GM18870 (cell line): ENCODE data around the gene TCL1A.
"Not testable (repeated sequence)": the region's sequence is repeated elsewhere in the genome, so short reads cannot be mapped to it uniquely, and the experiment has no call there.

Source experiments
- ATAC-seq: cut with Tn5 transposase; IDR thresholded peaks from one replicate; pipeline ENCODE4 v1.9.1; 2021; ENCODE audit warnings: moderate library complexity; ENCODE audit not compliant: unreplicated experiment

The TCL1A gene, protein sequence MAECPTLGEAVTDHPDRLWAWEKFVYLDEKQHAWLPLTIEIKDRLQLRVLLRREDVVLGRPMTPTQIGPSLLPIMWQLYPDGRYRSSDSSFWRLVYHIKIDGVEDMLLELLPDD

DNA sequence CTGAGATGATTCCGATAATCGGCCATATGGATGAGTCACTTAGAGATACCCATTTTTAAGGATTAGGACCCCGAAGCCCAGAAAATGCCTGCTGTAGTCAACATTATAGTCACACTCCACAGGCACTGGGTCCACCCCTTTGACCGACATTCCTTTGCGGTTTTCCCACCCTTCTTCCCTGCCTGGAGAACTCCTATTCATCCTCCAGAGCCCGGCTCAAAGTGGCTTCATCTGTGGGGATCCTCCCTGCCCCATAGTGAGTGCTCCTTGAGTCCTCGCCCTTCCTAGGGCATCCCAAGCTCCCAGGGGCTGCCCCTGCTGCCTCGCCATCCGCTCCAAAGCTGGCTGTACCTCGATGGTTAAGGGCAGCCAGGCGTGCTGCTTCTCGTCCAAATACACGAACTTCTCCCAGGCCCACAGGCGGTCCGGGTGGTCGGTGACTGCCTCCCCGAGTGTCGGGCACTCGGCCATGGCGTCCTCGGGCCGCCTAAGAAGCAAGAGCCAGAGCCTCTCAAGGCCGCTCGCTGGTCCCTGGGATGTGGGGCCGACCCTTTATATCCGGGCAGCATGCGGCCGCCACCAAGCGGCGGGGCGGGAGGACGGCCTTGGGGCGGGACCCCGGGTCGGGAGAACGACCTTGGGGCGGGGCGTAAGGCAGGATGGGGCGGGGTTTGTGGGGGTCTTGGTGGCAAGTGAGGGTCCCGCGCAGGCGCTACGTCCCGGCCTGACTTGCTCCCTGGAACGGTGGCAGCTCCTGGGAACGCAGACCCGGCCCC lies at the start of gene TCL1A:
Gene TCL1A, minus strand, starts transcription at position 530 of the 776 bp plus-strand sequence. Its CDS starts 59 bp downstream, at position 471.
- no peak for ATAC-seq

DNA sequence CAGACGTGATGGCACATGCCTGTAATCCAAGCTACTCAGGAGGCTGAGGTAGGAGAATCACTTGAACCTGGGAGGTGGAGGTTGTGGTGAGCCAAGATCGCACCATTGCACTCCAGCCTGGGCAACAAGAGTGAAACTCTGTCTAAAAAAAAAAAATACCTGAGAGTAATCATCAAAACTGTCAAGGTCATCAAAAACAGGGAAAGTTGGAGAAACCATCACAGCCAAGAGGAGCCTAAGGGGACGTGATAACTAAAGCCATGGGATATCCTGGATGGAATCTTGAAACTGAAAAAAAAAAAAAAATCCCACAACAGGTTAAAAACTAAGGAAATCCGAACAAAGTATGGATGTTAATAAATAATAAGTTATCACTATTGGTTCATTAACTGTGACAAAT lies 49.1 kb upstream of the TCL1A start:
- ATAC-seq = not testable (repeated sequence)

DNA sequence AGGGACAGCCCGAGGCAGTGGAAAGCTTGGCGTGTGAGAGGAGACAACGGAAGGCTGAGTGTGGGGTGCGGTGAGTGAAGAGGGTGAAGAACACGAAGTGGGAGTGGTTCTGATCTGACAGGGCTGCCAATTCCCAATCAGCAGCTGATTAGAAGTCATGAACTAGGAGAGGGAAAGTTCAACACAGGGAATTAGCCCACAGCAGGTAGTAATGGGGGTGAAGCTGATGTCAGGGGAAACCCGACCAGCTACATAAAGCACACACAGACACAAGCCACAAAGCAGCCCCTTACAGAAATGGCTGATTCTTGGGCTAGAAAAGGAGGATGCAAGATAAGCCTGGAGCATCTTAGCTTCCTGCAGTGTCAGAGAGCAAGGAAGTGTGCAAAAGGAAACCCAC lies 47.5 kb upstream of the TCL1A start:
- ATAC-seq = no peak

DNA sequence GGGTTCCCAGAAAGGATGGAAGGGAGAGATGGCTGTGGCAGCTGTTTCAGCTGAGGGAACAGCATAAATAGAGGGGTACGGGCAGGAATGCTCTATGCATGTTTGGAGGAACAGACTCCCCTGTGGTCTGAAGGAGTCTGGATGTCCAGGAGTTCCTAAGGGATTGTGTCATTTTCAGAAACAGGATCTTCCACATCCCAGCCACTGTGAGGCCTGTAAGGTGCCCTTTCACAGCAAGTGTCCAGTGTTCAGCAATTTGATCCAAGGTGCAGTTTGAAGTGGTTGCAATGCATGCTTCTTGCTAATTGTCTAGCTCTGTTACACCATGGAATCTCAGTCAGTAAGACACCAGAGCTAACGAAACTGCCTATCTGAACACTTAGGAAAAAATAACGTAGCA lies 46.7 kb upstream of the TCL1A start:
- ATAC-seq = no peak

- no peak for ATAC-seq
Measured at GRCh38 chr14:95759941-95760340, 46.0 kb upstream of the TCL1A start.

DNA sequence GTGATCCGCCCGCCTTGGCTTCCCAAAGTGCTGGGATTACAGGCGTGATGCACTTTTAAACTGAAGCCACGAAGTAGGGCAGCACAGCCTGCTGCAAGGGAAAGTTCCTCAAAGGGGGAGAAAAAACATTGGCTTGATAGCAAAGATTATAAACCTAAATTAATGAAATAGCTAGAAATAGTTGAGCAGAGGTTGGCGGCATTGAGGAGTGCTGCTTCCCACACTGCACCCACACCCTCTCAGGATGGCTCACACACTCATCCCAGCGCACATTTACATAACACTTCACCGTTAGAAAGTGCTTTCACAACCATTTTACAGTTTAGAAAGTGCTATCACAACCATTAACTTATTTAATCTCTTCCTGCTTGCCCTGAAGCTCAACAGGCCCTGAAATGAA lies 44.4 kb upstream of the TCL1A start:
- no peak for ATAC-seq

- no peak for ATAC-seq
Measured at GRCh38 chr14:95756751-95757150, 42.8 kb upstream of the TCL1A start.

DNA sequence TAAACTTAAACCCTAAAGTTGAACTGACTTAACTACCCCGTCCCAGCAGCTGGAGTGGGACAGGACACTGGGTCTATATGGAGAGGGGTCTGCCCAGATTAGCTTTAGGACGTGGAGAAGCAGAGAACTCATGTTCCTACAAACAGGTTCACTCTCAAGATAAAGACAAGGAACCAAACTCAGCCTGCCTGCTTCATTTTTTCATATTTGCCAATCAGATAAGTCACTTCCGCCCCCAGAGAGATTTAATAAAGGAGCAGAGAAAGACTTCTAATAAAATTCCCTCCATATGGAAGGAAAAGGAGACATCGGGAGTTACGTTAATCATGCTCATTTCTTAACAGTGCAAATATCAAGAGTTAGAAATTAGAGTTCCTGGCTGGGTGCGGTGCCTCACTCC lies 42.2 kb upstream of the TCL1A start:
- ATAC-seq = no peak

DNA sequence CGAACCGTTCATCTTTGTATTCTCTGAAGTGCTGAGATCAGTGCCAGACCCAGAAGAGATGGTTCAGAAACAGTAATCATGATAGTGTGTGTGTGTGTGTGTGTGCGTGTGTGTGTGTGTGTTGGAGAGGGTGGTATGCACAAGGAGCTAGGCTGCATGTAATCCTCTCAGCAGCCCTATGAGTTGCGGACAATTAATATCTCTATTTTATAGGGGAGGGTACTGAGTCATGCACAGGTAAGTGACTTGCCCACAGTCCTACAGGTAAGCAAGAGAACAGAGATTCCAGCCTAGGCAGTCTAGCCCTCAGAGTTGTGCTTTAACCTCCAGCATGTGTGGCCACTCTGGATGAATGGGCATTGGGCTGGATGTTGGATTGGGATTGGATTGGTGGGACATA lies 27.9 kb upstream of the TCL1A start:
- no peak for ATAC-seq

- no peak for ATAC-seq
Measured at GRCh38 chr14:95741038-95741490, 27.1 kb upstream of the TCL1A start.

DNA sequence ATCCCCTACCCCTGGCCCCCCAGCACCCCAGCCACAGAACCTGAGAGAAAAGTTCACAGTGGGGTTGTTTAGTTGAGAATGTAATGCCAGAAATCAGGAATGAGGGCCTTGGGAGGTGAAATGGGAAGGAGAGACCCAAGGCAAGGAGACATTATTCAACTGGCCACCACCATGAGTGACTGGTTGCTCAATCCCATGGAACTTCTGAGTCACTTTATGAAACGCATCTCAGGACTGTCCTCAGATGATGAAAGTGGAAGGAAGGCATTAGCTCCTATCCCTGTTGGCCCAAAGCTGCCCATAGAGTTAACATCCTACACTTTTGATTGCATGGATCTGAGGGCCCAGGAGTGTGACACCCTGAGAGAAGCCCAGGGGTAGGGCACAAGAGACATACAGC lies 25.4 kb upstream of the TCL1A start:
- no peak for ATAC-seq

DNA sequence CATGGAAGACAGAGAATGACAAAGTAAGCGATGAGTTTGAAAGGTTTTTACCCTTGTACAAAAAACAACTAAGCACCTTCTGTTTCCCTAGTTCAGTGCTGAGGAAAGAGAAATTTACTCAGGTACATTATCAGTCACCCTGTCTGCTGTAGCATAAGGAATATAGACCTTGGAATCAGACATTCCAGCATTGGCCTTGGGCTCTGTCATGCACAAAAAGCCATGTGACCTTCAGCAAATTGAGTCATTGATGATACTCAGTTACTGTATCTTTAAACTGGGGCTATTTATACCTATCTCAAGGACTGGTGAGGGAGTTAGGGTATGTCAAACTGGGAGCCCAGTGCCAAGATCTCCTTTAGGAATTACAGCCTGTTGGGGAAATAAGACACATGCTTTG lies 19.3 kb upstream of the TCL1A start:
- no peak for ATAC-seq

DNA sequence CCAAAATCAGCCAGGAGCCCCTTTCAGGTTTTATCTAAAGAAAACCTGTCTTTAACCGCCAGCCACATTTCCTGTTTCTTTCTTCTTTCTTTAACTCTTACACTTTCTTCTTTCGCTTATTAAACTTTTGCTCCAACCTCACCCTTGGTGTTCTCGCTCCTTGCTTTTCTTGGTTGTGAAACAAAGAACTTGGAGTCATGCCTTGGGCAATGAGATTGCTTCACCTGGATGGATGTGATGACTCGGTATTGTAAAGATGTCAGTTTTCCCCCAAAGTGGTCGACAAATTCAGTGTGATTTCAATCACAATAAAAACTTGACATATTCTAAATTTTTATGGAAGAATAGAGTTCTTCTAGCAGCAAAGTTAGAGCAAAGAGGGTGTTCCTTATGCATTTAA lies 16.2 kb upstream of the TCL1A start:
- no peak for ATAC-seq

DNA sequence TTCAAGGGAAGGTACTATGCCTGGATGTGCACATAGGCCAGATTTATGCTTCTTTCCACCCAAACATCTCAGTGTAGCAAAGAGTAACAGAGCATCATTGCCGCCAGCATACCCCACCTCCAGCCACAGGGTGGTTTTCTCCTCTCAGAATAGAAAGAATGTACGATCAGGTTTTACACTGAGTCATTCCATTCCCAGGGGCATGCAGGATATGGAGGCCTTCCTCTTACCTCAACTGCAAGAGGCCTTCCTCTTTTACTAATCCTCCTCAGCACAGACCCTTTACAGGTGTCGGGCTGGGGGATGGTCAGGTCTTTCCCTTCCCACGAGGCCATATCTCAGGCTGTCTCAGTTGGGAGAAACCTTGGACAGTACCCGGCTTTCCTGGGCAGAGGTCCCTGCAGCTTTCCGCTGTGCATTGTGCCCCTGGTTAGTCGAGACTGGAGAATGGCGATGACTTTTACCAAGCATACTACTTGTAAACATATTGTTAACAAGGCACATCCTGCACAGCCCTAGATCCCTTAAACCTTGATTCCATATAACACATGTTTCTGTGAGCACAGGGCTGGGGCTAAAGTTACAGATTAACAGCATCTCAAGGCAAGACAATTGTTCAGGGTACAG lies 15.6 kb upstream of the TCL1A start:
- not testable (repeated sequence) for ATAC-seq

- ATAC-seq = no peak
Measured at GRCh38 chr14:95727056-95727700, 13.3 kb upstream of the TCL1A start.

GRCh38 chr14:95725685-95726336 lies 11.9 kb upstream of the TCL1A start:
- peak; percentile 84 for ATAC-seq

- no peak for ATAC-seq
Measured at GRCh38 chr14:95722525-95723190, 8.7 kb upstream of the TCL1A start.

DNA sequence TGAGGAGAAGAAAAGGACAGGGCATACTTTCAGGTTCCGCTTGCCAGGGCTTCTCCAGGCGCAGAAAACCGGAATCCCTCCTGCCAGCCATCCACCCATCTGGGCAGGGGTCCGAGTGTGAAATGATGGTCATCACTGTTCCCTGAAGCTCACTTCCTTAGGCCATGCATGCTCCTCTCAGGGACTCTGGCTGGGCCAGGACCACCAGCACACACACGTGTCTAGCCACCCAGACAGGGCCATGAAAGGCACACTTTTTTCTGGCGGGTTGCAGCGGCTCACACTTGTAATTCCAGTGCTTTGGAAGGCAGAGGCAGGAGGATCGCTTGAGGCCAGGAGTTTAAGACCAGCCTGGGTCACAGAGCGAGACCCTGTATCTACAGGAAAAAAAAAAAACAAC lies 1.5 kb downstream of the TCL1A start:
- no peak for ATAC-seq

- no peak for ATAC-seq
Measured at GRCh38 chr14:95711476-95712176, 2.3 kb downstream of the TCL1A start.

- no peak for ATAC-seq
Measured at GRCh38 chr14:95710106-95710505, 3.8 kb downstream of the TCL1A start.
